GM12891 (cell line): Measurements from ENCODE around the gene OR56A3. TPM values are rescaled to one million over a fixed set of nuclear protein-coding genes. Genes with fewer than 3 reads are reported as not detected.

Experiments used
- DNase-seq: peaks from one replicate; pipeline ENCODE4 v3.0.0; 2011; ENCODE audit warnings: low spot score; ENCODE audit not compliant: insufficient read length
- FAIRE-seq: peaks from 2 replicates; lab custom pipeline; 2011; peaks lifted over from hg19 to GRCh38; lab: Jason Lieb, UNC
- PAX5 ChIP-seq: IDR thresholded peaks from 2 replicates; pipeline ENCODE4 v1.6.1; 2011; ENCODE audit warnings: low read length, moderate library complexity, mild to moderate bottlenecking; ENCODE audit not compliant: insufficient read depth, severe bottlenecking
- POLR2A ChIP-seq: IDR thresholded peaks from 2 replicates; pipeline ENCODE4 v1.6.1; 2011; ENCODE audit warnings: low read depth, low read length, control low read depth
- POLR2AphosphoS5 ChIP-seq: IDR thresholded peaks from 2 replicates; pipeline ENCODE4 v1.6.1; 2011; ENCODE audit warnings: low read depth, low read length, control low read depth
- POU2F2 ChIP-seq: IDR thresholded peaks from 2 replicates; pipeline ENCODE4 v1.6.1; 2011; ENCODE audit warnings: low read depth, mild to moderate bottlenecking, control low read depth, low read length, moderate library complexity
- SPI1 ChIP-seq: IDR thresholded peaks from 2 replicates; pipeline ENCODE4 v1.6.1; 2011; ENCODE audit warnings: low read depth, low read length, control low read depth
- TAF1 ChIP-seq: IDR thresholded peaks from 2 replicates; pipeline ENCODE4 v1.6.1; 2011; ENCODE audit warnings: low read depth, low read length, control low read depth
- polyA plus RNA-seq: library from polyadenylated mRNA; unstranded; fragments of >200 nt; gene quantifications from one replicate; pipeline ENCODE4 v1.2.1, GENCODE V29; 2012; ENCODE audit warnings: low read depth, missing spikeins, inconsistent platforms; ENCODE audit not compliant: missing spikeins

OR56A3 gene
- not detected for polyA plus RNA-seq

GRCh38 chr11:5941951-5942350, at the start of gene OR56A3:
Gene OR56A3 (plus strand): TSS chr11:5942251. CDS start chr11:5947347, 5,096 bp downstream.
- no peak for TF ChIP-seq POLR2A
- no peak for TF ChIP-seq POU2F2
- TF ChIP-seq SPI1 = no peak
- TF ChIP-seq POLR2AphosphoS5 = no peak
- TF ChIP-seq TAF1 = no peak
- no peak for TF ChIP-seq PAX5
- DNase-seq (no peak), FAIRE-seq (no peak)

- FAIRE-seq (no peak), DNase-seq (no peak)
- TF ChIP-seq POLR2AphosphoS5 = no peak
- TF ChIP-seq POU2F2 = no peak
- TF ChIP-seq SPI1 = no peak
- TF ChIP-seq POLR2A = no peak
- TF ChIP-seq TAF1 = no peak
- no peak for TF ChIP-seq PAX5
These were observed 49.1 kb upstream of the OR56A3 start, which contains the start of gene OR52E5 for GRCh38 chr11:5892908-5893307. Gene OR52E5 (plus strand): TSS chr11:5893208. CDS start chr11:5900777, 7,569 bp downstream.

- FAIRE-seq (no peak), DNase-seq (no peak)
- no peak for TF ChIP-seq PAX5
- no peak for TF ChIP-seq TAF1
- no peak for TF ChIP-seq POU2F2
- no peak for TF ChIP-seq SPI1
These were observed 42.5 kb upstream of the OR56A3 start for GRCh38 chr11:5899534-5899933.

- TF ChIP-seq POU2F2 (no peak), POLR2A (no peak), SPI1 (no peak), POLR2AphosphoS5 (no peak), PAX5 (no peak), TAF1 (no peak)
- no peak for FAIRE-seq
These were observed 31.5 kb upstream of the OR56A3 start for GRCh38 chr11:5910540-5910939.

GRCh38 chr11:5922749-5923426, 19.2 kb upstream of the OR56A3 start:
- DNase-seq = no peak
- FAIRE-seq = no peak
- TF ChIP-seq PAX5 (no peak), SPI1 (no peak), POU2F2 (no peak), POLR2A (no peak), POLR2AphosphoS5 (no peak), TAF1 (no peak)

More at GRCh38 chr11:5910540-5910939, 31.5 kb upstream of the OR56A3 start:
- DNase-seq = no peak

GRCh38 chr11:5923427-5923776, 18.6 kb upstream of the OR56A3 start:
- FAIRE-seq = no peak
- DNase-seq = no peak
- TF ChIP-seq POLR2AphosphoS5 (no peak), POLR2A (no peak), SPI1 (no peak), POU2F2 (no peak), PAX5 (no peak), TAF1 (no peak)

GRCh38 chr11:5923794-5924193, 18.3 kb upstream of the OR56A3 start:
- DNase-seq = no peak
- TF ChIP-seq TAF1 (no peak), POLR2A (no peak), POLR2AphosphoS5 (no peak), PAX5 (no peak), POU2F2 (no peak), SPI1 (no peak)
- no peak for FAIRE-seq

- FAIRE-seq (no peak), DNase-seq (no peak)
- TF ChIP-seq POLR2AphosphoS5 = no peak
- no peak for TF ChIP-seq SPI1
- no peak for TF ChIP-seq POU2F2
These were observed 13.8 kb upstream of the OR56A3 start for GRCh38 chr11:5928271-5928670.

- DNase-seq (no peak), FAIRE-seq (no peak)
- TF ChIP-seq POU2F2 (no peak), SPI1 (no peak), POLR2AphosphoS5 (no peak), PAX5 (no peak), POLR2A (no peak), TAF1 (no peak)
These were observed 13.2 kb upstream of the OR56A3 start for GRCh38 chr11:5928811-5929210.

GRCh38 chr11:5929571-5930368, 12.3 kb upstream of the OR56A3 start:
- no peak for FAIRE-seq
- DNase-seq = no peak
- TF ChIP-seq TAF1 (no peak), SPI1 (no peak), PAX5 (no peak), POLR2AphosphoS5 (no peak), POU2F2 (no peak), POLR2A (no peak)

GRCh38 chr11:5930614-5931013, 11.4 kb upstream of the OR56A3 start:
- TF ChIP-seq POU2F2 (no peak), POLR2A (no peak), TAF1 (no peak), POLR2AphosphoS5 (no peak)
- no peak for FAIRE-seq
- no peak for DNase-seq

GRCh38 chr11:5931061-5931460, 11.0 kb upstream of the OR56A3 start:
- DNase-seq (no peak), FAIRE-seq (no peak)
- TF ChIP-seq TAF1 (no peak), POU2F2 (no peak), PAX5 (no peak), POLR2AphosphoS5 (no peak), SPI1 (no peak), POLR2A (no peak)
